GM21619 (cell line): ENCODE results near the gene AKAP12.

Experiments used
- ATAC-seq: cut with Tn5 transposase; IDR thresholded peaks from one replicate; pipeline ENCODE4 v1.9.1; 2021; ENCODE audit not compliant: unreplicated experiment

AKAP12 gene

GRCh38 chr6:151402228-151402627 lies 162.5 kb downstream of the AKAP12 start:
- ATAC-seq, result no peak

GRCh38 chr6:151403919-151404308 lies 164.1 kb downstream of the AKAP12 start:
- no peak for ATAC-seq
